ENCODE data around the gene MAST4.
A peak's percentile ranks its signal among the peaks of the same experiment; 100 is the strongest.

Gene MAST4

DNA sequence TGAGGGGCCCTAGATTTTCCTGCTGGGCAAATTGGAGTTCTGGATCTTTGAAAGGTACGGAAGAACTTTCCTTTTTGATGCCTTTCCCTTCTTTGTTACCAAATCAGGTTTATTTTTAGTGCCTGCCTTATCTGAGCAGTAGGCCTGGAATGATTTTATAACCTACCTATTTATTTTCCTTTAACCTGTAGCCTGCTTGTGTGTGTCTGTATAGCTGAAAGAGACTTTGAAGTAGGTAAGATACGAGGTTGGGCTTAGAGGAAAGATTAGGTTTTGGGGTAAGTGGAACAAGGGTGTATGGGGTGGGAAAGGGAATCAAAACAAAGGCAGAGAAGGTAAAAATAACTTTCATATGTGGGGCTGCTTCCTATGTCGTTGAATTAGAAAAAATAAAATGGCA, 389.2 kb downstream of the MAST4 start:
- no peak for DNase-seq (ENCODE audit: extremely low read depth in 1 of 2, low read depth in 1 of 2)

DNA sequence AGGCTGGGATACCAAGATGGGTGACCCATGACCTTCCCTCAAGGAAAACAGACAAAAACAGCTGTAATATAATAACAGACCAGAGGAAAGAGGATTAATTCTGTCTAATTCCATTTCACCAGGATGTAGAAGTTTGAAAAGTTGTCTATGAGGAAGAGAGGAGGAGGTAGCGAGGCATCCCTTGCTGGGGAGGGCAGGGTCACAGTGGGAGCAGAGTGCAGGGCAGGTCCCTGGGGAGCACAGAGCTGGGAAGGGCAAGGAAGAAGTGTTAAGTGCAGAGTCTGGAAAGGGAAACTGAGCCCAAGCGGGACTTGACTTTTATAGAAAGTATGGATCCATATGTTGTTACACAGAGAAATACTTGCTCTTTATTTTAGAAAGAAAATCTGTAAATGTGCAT, 389.8 kb downstream of the MAST4 start:
- DNase-seq (ENCODE audit: extremely low read depth in 1 of 2, low read depth in 1 of 2): no peak

DNA sequence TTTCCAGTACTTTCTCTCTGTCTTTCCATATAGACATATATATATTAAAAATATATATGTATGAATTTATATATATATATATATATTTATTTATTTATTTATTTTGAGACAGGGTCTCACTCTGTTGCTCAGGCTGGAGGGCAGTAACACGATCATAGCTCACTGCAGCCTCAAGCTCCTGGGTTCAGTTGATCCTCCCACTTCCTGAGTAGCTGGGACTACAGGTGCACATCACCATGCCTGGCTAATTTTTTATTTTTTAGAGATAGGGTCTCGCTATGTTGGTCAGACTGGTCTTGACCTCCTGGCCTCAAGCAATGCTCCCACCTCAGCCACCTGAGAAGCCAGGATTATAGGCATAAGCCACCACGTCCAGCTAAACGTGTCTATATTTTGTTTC, 390.3 kb downstream of the MAST4 start:
- DNase-seq (ENCODE audit: extremely low read depth in 1 of 2, low read depth in 1 of 2): no peak

DNA sequence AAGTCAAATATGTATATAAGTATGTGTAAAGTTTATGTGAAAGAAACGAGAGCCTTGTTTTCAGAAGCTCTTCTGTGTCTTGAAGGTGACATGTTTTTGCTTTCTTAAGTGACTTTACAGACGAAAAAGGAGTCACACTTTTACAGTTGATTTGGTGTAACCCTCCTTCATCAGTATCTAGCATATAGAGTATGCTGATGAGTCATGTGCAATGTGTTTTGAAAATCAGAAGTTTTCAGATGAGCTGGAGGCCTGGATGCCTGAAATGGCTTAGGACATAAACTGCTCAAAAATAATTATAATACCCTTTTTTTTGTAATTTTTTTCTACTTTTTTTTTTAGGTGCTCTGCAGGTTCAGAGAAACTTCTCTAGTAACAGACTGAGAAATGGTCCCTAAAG, 390.9 kb downstream of the MAST4 start:
- no peak for DNase-seq (ENCODE audit: extremely low read depth in 1 of 2, low read depth in 1 of 2)

DNA sequence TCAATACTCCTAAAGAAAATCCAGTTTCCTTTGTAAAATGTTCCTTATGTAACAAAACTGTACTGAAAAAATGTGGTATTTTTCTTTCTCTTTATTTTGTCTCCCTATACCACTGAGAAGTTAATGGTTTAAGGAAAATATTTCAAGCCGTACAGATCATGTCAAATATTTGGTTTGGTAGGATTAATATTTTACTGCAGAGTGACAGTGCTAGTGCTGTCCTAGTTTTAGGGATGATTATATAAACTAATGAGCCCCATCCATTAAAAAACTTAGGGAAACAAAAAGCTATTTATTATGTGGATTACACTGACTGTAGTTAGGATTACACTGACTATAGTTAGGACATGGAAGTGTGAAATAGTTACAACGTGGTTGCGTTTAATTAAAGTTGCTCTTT, 391.3 kb downstream of the MAST4 start:
- no peak for DNase-seq (ENCODE audit: extremely low read depth in 1 of 2, low read depth in 1 of 2)

DNA sequence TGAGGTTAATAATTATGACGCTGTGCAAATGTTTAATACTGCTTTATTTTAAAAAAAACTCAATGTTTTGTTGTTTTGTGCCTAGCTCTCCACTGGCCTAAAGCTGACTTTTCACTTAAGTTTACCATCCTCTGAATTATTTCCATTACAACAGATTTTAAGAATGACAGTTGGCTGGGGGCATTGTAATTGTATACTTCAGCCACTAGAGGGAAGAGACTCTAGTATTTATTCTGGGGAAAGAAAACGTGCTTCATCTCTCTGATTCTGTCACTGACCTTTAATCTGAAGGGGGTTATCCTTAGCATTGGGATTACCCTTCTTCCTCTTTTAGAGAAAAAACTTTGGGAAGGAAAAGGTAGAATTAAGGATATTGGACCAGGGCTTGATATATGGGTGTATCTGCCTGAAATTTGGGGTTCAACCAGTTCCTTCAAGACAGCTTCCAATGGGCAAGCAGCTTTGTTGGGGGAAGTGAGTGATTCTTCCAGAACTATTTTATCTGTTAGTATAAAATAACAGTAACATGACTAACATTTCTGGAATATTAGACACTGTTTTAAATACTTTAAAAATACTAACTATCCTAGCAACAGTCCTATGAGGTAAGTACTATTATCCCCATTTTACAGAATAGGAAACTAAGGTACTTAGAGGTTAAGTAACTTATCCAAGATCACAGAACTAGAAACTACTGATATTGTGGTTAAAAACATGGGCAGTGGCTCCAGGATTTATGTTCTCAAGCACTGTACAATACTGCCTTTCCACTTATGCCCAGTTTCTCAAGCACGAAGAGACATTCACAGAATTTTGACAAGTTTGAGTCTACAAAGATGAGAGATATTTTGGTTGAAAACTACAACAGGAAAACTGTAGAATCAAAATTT, 392.0 kb downstream of the MAST4 start:
- no peak for DNase-seq (ENCODE audit: extremely low read depth in 1 of 2, low read depth in 1 of 2)

DNA sequence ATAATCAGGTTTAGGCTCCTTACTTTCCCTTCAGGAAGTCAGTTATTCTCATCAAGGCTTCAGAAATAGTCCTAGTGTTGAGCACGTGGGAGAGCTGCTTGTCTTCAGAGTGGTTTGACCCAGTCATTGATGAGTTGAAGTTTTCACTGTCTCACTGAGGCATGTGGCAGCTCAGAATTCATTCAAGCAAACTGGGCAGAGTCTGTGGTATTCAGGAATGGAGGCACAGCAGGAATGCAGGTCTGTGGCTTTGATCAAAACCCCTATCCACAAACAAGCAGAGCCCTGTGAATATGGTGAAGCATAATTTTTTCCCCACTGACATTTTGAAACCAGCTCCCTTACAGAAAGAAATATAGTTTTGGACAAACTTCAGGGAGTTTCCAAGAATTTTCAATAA, 393.1 kb downstream of the MAST4 start:
- no peak for DNase-seq (ENCODE audit: extremely low read depth in 1 of 2, low read depth in 1 of 2)

DNA sequence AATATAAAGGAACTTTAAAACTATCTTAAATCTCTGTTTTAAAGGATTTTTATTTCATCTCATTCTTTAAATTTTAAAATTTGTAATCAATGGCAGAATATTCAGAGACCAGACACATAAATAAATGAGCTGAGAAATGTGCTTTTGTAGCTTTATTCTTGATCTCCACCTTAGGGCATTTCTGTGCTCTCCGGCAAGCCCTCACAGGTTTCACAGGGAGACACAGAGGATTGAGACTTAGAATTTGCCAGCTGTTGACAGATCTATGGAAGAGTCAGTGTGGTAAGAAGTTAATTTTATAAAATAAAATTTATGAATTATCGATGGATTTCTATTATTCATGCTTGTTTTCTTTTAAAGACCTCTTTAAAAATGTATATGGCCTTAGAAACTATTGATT, 393.6 kb downstream of the MAST4 start:
- no peak for DNase-seq (ENCODE audit: extremely low read depth in 1 of 2, low read depth in 1 of 2)

DNA sequence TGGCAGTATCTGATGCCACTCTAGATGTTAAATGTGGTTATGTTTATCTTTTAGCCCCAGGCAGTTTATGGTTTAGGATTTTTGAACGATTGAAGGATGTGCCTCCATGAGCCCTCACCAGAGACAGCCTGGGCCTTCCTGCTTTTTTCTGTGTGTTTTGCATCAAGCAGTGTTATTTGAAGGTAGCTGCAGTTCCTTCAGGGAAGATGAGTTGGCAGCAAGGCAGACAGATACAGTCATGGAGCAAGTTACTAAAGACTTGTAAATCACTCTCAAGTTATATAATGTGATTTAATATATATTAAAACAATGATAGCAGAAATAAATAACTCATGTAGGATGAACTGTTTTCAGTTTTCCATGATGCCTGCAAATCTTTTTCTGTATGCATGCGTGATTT, 395.6 kb downstream of the MAST4 start:
- no peak for DNase-seq (ENCODE audit: extremely low read depth in 1 of 2, low read depth in 1 of 2)

DNA sequence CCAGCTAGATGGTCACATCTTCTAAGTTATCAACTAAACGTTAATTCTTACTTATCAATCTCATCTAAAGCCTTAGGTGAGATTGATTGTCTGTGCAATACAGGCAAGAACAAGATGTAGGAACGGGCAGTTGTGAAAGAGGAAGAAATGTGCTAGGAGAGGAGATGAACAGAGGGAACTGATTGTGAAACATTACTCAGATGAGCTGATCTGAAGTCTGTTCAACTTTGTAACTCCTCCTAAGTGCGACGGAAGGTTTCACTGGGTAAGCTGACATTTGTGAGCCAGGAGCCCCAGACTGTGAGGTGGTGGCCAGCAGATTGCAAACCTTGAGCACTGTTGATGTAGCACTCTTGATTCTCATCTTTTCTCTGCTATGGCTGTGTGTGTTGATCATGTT, 396.4 kb downstream of the MAST4 start:
- no peak for DNase-seq (ENCODE audit: extremely low read depth in 1 of 2, low read depth in 1 of 2)

DNA sequence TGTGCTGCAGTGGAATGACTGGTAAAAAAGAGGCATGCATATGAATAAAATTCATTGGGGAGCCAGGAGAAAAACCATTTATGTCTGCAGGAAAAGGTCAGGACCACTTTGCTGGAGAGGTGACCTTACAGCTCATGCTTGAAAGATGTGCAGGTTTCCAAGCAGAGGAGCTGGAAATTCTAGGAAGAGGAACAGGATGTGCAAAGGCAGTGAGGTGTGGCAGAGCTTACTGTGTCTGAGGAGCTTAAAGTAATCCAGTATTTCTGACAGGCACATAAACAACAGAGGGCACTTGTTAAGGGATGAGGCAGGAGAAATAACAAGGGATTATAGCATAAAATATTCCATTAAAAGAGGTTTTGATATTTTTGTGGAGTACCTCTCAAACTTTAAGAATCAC, 397.3 kb downstream of the MAST4 start:
- DNase-seq (ENCODE audit: extremely low read depth in 1 of 2, low read depth in 1 of 2): no peak

DNA sequence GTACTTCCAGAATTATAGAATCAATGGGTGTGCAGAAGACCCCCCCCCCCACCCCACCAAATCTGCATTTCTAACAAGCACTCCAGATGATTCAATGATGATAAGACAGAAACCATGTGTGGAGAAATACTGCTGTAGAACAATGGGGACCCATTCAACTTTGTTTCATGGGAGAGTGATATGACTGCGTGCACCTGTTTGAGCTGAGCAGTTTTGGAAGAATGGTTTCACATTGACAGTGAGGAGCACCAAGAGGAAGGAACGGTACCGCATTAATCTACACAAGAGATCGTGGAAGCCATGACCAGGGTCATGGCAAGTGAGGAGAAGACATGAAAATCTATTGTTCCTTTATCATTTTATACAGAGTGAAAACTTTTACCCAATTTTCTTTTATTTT, 397.7 kb downstream of the MAST4 start:
- DNase-seq (ENCODE audit: extremely low read depth in 1 of 2, low read depth in 1 of 2): no peak

DNA sequence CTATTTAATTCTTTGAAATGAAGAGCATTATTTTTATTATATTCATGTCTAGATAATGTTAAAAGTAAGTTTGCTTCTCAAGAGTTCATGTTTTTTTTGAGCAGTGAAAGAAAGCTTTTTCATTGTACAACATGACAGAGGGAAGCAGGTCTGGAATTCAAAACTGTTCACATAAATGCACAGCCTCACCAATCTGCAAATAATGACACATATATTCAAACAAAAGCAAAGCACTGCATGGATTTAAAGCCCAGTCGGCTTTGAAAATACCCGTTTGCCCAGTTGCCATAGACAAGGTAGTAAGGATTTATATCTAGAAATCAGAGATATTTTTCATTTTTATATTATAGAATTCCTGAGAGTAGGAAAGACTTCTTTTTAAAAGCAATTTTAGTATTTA, 398.6 kb downstream of the MAST4 start:
- no peak for DNase-seq (ENCODE audit: extremely low read depth in 1 of 2, low read depth in 1 of 2)

DNA sequence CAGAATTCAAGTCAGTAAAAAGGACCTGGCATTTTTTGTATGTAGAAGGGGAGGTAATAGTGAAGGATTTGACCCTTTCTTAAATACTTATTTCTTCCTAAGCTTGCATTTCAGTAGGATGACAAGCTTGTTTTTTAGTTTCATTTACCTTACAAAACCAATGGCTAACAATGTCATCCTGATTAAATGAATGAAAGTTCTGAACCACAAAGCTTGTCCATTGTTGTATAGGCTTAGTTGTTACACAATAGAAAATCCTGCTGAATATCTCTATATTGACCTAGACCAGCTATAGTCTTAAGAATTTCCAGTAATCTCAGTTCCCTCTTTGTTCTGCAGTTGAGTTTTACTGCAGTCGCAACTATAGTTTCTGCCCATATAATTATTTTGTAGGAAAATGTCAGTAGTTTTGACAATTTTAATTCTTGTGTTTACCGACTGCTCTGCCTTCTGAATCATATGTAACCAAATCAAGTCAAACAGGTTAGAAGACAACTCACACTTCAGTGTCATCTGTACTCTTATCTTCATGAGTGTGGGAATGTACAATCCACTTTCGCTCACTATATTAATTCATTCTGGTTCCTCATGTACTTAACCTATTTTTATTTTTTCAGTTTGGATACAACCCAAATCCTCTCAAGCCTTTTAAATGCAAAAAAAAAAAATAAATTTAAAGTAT, 404.7 kb downstream of the MAST4 start:
- no peak for DNase-seq (ENCODE audit: extremely low read depth in 1 of 2, low read depth in 1 of 2)

DNA sequence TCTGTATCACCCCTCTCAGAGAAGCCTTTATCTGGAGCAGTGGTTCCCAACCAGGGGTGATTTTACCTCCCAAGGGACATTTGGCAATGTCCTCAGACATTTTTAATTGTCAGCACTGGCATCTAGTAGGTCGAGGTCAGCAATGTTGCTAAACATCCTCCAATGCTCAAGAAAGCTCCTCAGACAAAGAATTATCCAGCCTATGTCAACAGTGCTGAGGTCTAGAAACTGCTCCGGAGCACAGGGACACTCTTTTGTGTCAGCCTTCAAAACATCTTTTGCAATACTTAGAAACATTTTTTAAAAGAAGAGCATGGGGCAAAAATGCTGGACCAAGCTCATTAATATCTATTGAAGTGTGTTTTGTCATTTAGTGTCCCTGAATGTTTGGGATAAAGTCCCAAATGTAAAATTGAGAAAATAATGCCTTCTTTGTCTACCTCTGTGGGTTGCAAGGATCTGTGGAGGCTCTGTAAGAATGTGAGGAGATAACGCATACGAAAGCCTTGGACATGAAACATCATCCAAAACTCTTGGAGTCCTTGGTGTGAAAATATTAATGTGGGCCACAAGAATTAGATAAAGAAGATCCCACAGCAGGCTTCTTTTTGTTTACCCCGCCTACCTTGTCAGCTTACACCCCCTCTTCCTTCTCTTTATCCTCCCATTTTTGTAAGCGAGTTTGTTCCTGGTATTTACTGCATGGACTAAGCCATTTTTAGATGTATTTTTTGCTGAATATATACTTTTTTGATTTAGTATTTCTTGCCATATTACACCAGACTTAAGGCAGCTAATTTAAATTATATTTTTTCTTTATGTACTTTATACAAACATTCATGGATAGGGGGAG, 406.9 kb downstream of the MAST4 start:
- no peak for DNase-seq (ENCODE audit: extremely low read depth in 1 of 2, low read depth in 1 of 2)

DNA sequence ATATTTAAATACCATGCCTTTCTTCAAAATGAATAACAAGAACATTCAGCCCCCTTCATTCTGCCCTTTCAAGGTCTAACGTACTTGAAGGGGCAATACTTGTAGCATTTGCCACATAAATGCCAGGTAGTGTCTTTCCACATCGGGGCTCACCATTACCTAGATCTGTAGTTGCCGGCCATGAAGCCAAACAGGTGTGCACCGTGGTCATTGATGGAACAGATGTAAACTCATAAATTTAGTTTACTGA, 407.4 kb downstream of the MAST4 start:
- DNase-seq (ENCODE audit: extremely low read depth in 1 of 2, low read depth in 1 of 2): no peak

DNA sequence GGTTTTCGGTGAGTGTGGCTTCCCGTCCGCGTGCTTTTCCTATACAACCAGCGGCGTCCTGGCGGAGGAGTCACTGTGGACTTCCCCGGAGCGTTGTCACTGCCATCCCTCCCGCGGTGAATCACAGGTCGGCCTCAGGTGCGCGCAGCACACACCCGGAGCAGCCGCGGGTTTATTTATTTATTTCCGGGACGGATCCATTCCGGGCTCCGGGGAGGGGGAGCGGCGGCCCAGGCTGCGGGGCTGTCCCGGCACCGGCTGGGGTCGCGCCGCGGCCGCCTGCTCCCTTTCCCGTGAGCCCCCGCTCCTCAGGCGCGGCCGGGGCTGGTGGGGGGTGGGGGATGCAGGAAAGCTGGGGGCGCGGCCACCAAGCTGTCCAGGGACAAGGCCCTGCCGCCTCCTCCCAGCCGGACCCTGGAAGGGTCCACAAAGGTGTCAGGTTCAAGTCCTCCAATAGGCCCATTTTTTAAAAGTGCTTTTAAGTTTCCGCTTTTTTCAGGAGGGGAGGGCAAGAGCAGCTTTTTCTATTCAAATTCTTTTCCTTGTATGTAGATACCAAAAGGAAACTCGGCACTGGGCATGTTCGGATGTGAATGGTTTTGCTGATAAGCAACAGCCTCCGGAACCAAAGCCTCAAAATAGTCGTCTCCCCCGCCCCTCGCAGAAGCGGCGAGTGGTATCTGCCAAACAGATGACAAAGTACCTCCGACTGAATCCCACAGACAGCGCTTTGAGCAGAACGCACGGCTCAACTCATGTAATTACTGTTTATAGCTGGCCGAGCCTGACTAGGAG, 407.9 kb downstream of the MAST4 start:
- DNase-seq (ENCODE audit: extremely low read depth in 1 of 2, low read depth in 1 of 2): peak; percentile 78 to 80

DNA sequence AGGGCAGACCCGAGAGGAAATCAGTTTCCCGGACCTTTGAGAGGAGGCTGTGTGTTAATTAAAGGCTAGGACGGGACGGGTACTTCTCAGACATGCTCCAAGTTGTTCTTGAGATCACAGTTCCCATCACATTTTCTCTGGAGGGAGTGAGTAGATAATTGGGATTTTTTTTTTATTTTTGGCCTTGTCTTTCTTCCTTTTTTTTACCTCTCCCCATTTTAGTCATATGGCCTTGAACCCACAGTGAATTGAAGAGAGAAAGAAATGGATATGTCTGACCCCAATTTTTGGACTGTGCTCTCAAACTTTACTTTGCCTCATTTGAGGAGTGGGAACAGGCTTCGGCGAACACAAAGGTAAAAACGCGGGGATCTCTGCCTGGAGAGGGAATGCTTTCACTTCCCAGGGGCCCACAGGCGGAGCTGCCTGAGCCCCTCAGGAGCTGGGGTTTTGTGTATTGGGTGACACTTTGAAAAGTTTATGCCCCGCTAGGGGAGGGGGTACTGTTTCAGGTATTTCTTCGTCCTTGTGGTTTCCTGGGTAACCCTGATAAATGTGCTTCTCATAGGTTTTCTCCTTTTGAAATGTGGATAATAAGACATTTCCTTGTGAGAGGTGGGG, 408.6 kb downstream of the MAST4 start:
- DNase-seq (ENCODE audit: extremely low read depth in 1 of 2, low read depth in 1 of 2): no peak

DNA sequence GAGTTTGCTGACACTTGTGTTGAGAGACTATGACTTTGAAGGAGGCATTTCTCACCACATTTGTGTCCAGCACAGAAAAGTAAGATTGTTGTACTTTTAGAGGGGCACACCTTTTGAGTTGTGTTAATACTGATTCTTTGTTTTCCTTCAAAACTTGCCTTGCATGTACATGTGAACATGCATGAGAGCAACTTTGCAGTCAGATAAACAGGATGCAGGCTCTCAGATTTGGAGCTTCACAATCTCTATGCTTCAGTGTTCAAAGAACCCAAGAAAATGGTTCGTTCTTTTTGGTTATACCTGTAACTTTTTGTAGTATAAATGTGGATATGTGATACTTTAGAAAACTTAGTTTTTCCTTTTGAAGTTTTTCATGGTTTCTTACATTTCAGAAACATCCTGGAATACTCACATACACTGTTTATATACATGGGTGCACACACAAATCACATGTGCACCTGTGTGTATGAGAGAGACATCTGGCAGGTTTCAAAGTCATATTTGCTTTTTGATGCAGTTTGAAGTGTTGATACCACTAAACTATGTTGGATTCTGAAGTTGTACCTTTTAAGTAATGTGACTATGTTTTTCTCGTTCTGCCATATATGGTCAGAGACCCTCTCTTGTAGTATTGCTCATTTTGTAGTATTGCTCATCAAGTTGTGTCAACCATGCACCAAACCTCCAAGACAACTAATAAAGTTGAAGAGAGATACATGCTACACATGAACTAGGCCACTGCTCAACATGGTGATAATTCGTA, 409.7 kb downstream of the MAST4 start:
- DNase-seq (ENCODE audit: extremely low read depth in 1 of 2, low read depth in 1 of 2): no peak

DNA sequence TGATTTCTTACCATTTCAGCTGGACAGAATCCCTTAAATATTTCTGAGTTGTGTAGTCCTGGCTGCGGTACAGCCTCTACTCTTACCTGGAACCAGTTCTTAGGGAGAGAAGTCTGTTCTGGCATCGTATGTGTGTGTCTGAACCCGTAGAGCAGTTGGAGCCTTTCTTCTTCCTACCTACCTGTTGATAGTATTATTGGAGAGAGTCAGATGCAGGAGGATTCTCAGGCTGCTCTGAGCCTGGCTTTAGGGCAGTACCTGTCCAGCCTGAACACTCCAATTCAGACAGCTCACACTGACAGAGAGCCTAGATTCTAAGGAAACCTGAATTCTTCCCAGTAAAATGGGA, 410.3 kb downstream of the MAST4 start:
- no peak for DNase-seq (ENCODE audit: extremely low read depth in 1 of 2, low read depth in 1 of 2)
